HG02981 (cell line): ENCODE data around the gene USP51.
"Not testable (repeated sequence)": the region's sequence is repeated elsewhere in the genome, so short reads cannot be mapped to it uniquely, and the experiment has no call there.

ENCODE experiments used
- ATAC-seq: cut with Tn5 transposase; IDR thresholded peaks from one replicate; pipeline ENCODE4 v1.9.1; 2021; ENCODE audit warnings: mild to moderate bottlenecking, moderate library complexity; ENCODE audit not compliant: unreplicated experiment

The USP51 gene

DNA sequence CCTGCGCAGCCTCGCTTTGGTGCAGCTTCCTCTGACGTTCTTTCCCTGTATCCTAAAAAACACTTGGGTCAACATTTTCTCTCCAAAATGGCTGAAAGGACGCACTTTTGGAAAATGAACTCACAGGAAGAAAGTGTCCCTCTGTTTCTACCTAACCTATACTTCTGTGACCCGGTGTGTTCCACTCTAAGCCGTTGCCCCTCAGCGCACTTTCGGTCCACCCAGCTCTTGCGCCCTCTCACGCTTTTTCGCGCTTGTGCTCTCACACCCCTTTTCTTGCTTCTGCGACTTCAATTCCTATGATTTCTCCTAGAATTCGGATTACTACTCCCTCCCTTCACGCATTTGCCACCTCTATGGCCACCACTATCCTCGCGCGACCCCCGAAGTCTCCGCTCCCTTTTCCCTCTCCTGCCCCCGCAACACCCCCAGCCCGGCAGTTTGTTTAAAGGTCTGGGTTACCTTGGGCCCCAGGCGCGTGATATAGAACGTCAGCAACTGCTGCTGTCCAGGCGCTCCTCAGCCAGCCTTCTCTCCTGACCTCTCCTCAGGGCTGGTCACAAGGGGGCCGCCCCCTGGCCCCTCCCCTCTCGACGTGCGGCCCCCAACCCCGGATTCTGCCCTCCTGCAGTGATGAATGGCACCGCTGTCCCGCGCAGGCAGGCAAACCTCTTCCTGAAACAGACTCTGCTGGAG is at the start of gene USP51:
TSS of gene USP51 (minus strand) at position 535 of the 696 bp plus-strand sequence. CDS start 909 bp downstream, outside the sequence.
- ATAC-seq: peak; percentile 50

DNA sequence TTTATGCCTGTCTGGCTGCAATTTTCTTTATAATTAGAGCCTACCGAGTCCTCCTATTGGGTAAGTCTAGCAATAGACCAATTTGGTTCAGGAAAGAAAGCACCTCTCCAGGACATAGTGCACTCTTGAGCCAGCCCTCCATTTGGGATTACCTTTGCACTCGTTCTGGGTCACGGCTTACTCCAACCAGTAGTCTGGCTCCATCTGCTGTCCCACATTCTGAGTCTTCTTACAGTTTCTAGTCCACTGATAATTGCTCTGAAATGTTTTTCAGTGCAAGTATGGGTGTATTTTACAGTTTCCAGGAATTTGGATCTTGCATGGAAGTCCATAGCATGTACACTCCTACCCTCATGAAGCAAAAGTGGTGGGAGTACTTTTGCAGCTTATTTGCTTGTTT is 34.8 kb upstream of the USP51 start:
- no peak for ATAC-seq

GRCh38 chrX:55523356-55523755 is 33.7 kb upstream of the USP51 start:
- ATAC-seq: no peak

GRCh38 chrX:55522596-55523276 is 33.1 kb upstream of the USP51 start:
- no peak for ATAC-seq

GRCh38 chrX:55521687-55522086 is 32.0 kb upstream of the USP51 start:
- no peak for ATAC-seq

DNA sequence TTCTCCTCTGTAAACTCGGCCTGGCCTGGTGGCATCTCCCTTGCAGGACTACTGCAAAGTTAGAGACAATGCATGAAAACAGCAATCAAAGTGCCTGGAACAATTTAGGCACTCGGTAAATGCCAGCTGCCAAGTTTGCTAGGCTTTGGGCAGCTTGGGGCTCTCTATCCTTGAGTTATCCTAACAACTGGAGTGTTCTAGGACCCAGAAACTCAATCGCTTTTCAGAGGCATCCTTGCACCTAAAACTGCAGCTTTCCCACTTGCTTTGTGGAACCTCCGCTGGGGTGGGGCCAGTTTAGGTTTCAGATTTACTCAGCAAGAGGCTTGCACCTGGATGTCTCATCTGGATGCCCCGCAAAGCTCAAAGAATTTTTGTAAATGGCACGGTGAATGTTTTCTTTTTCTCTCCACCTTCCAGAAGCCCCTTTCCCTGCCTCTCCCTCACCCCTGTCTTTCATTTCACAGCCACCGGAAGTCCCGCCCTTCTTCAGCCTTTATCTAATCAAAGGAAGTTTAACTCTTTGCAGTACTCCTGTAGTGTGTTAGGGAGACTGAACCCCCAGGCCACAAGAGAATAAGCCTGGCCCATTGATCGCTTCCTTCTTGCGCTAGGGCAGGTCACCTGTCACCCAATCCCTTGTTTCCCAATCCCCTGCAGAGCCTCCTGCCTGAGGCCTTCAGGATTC is 27.3 kb upstream of the USP51 start:
- not testable (repeated sequence) for ATAC-seq

- ATAC-seq: not testable (repeated sequence)
Observed at GRCh38 chrX:55513045-55513737, 23.5 kb upstream of the USP51 start.

DNA sequence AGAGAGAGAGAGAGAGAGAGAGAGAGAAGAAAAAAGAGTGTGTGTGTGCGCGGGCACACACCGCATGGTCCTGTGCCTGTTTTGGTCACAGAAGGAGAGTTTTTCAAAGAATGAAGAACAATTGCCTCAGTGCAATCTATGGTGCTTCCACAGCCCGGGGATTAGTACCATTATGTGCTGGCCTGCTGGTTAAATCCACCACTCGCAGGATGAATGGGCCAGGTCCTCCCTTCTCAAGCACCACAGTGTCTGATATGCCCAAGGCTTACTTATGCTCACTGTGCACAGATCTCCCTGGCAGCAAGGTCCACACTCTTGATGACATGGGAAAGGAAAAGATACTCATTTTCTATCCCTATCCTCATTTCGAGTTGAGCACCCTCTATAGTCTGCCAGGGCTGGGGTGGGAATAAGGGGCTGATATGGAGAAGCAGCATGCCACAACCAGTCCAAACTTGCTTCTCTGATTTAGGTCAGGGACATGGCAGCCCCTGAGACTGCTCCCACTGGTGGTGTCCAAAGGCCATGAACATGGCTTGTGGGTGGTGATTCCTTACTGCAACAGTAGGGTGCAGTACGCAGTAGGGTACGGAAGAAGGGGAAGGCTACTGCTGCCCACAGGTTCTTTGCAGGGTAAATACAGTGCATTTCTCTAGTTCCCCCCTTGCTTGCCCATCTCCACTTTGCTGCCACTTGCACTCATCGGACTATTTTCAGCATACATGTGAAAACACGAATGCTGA is 18.9 kb upstream of the USP51 start:
- ATAC-seq: not testable (repeated sequence)

GRCh38 chrX:55507699-55508098 is 18.1 kb upstream of the USP51 start:
- not testable (repeated sequence) for ATAC-seq

DNA sequence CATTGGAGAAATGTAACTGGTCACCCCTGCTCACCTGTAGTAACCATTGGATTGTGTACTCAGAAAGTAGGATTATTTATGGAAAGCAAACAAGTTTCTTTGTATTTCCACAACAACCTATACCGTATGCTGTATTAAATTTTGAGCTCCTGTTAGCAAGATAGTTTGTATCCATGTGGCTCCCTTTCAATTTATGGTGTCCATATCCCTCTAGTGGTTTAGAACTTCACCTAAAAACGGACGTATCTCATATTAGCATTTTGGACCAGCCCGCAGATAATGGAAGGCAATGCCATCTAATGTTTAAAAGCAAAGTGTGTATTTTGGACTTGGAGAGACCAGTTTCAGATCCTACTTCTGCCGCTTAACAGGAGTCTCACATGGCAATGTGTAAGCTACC is 17.4 kb upstream of the USP51 start:
- not testable (repeated sequence) for ATAC-seq

DNA sequence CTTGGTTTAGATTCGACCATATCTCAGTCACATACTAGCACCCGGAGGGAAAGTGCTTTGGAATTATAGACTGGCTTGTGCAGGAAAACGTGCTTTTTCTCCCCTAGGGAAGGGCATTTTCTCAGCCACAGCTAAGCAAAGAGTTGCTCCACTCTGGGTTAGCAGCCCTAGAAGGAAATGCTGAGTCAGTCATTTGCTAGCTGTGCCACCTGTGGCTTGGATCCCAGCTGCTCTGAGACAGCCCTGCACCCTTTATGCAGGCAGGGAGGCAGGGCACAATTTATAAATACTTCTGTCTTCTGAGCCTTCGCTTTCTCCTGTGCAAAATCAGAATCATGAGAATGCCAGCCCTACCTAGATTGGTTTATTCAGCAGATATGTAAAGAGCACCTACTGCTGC is 1.3 kb upstream of the USP51 start:
- ATAC-seq: no peak

DNA sequence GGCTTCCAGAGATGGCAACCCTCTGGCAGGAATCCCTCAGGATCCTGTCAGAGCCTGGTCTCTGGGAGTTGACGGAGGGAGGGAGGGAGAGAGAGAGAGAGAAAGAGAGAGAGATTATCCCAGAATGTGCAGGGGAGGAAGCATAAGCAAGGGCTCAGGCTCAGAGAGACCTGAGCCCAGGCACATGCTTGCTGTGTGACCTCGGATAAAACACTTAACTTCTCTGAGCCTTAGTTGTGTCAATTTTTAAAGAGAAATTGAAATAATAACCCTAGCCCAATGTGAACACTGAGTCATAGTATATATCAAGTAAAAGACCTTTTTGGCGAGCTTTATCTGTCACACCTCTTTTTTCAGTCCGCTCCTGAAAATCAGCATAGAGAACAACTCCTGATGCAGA is 473 bp upstream of the USP51 start:
- no peak for ATAC-seq

DNA sequence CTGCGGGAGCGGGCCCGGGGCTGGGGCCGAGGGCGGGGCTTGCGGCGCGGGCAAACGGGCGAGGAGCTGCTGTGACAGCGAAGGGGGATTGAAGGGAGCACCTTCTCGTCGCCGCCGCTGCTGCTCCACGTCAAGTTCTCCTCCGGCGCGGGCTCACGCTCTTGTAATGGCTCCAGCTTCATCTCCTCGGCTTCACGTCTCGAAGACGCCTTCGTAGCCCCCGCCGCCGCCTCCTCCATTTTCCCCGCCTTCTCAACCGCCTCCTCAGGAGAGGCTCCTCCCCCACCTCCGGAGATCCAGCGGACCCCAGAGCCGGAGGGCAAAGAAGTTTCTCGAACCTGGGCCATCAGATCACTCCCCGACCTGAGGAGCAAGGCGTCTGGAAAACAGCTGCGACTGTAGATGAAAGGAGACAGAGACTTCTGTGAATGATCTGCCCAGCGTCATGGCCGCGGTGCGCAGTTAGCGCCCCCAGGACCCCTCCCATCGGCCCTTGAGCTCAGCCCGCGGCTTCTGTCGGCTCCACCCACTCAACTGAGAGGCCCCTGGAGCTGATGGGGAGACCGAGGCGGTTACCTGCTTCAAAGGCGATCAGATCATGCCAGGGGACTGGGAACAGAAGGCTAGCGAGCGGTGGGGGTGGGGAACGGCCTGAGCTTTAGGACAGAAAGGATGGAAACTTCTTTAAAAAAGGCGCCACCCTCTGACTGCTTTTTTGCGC is 895 bp downstream of the USP51 start:
- ATAC-seq: peak; percentile 50

DNA sequence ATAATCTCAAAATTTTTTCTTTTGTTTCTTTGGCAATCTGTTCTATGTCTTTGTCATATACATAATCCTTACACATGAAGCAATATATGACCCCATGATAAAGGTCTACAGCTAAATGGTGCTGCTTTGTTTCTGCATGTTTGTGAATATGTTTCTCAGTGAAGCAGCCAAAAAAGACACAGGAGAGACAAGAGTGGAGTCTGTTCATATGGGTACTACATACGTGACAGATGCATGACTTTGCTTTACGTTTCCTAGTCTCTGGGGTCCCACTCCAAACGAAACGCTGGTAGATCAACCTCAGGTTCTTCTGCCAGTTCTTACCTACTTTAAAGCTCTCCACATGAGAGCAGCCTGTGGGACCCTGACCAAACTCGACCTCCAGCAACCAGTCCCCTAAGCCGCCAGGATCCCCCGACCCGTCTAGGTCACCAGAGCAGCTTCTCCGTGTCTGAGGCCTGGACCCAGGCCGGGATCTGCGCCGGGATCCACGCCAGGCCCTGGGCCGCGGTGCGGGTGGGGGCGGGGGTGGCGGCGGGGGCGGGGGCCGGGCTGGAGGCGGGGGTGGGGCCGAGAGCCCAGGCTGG is 1.5 kb downstream of the USP51 start:
- peak; percentile 12 for ATAC-seq

DNA sequence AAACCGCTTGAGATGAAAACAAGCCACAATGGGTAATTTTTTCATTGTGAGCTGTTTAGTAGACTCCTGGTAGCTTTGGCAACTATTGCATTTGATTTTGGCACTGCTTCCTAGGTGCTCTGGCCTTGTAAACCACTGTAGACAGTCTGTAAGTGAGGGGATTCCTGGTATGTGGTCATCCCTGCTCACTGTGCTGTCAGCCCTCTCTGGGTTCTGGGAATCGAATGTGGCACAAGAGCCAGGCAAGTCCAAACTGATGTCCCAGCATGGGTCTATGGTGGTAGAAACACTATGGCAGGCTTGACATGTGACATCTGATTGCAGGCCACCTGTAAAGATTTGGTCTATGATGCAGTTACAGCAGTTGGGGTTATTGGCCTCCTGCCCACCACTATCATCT is 2.5 kb downstream of the USP51 start:
- ATAC-seq: no peak

- no peak for ATAC-seq
Observed at GRCh38 chrX:55486736-55487135, 2.9 kb downstream of the USP51 start.

- no peak for ATAC-seq
Observed at GRCh38 chrX:55484948-55485347, 4.7 kb downstream of the USP51 start.

- no peak for ATAC-seq
Observed at GRCh38 chrX:55480390-55481062, 9.1 kb downstream of the USP51 start.

GRCh38 chrX:55479956-55480355 is 9.7 kb downstream of the USP51 start:
- ATAC-seq: not testable (repeated sequence)
